PC-9 (cell line): Measurements from ENCODE around the gene CIT. TPM values are rescaled to one million over a fixed set of nuclear protein-coding genes. Genes with fewer than 3 reads are reported as not detected.
A peak's percentile ranks its signal among the peaks of the same experiment; 100 is the strongest.

Experiments
- BruUV-seq: library from RNA; stranded (reverse); fragments of 400-500 nt; replicated peaks from 2 replicates; lab custom pipeline; 2021; lab: Mats Ljungman, UMichigan
- CTCF ChIA-PET: fragments of 300-600 bp; sonication (Branson Sonifier 250); formaldehyde crosslinking; loops from one replicate; lab custom pipeline; 2022; ENCODE audit warnings: antibody characterized with exemption; lab: Charles Lee
- POLR2A ChIA-PET: fragments of 300-600 bp; sonication (Branson Sonifier 250); formaldehyde crosslinking; loops from one replicate; lab custom pipeline; 2022; ENCODE audit warnings: antibody characterized with exemption; ENCODE audit not compliant: unreplicated experiment; lab: Charles Lee
- DNase-seq, 2 experiments: peaks; one replicate each; pipeline versions ENCODE4 v3.0.0 to v3.0.0-alpha.2; 2015 to 2022; ENCODE audit warnings: mixed read lengths in 1 of 2
- H2AFZ ChIP-seq: fragments of 200-600 bp; sonication (generic); 2 replicates; pipeline ENCODE4 v1.8.1; 2017; ENCODE audit warnings: antibody characterized with exemption
- H3F3A ChIP-seq: fragments of 200-600 bp; sonication (generic); 2 replicates; pipeline ENCODE4 v1.8.1; 2017; ENCODE audit warnings: antibody characterized with exemption, mild to moderate bottlenecking, low read depth; ENCODE audit not compliant: insufficient read depth
- H3K27ac ChIP-seq: fragments of 200-600 bp; sonication (generic); 2 replicates; pipeline ENCODE4 v1.6.1; 2016; ENCODE audit warnings: mixed run types
- H3K27me3 ChIP-seq: fragments of 200-600 bp; sonication (generic); 2 replicates; pipeline ENCODE4 v1.6.1; 2016; ENCODE audit warnings: low read depth, mixed run types; ENCODE audit not compliant: insufficient read depth
- H3K36me3 ChIP-seq: fragments of 200-600 bp; sonication (generic); 2 replicates; pipeline ENCODE4 v1.6.1; 2016; ENCODE audit warnings: low read depth, mixed run types
- H3K4me1 ChIP-seq: fragments of 200-600 bp; sonication (generic); replicated peaks from 2 replicates; pipeline ENCODE4 v1.6.1; 2016; ENCODE audit warnings: mixed run types; ENCODE audit not compliant: insufficient read depth
- H3K4me2 ChIP-seq: fragments of 200-600 bp; sonication (generic); 2 replicates; pipeline ENCODE4 v1.6.1; 2017; ENCODE audit warnings: mixed run types
- H3K4me3 ChIP-seq: fragments of 200-600 bp; sonication (generic); 2 replicates; pipeline ENCODE4 v1.6.1; 2016; ENCODE audit warnings: mixed run types
- H3K79me2 ChIP-seq: fragments of 200-600 bp; sonication (generic); 2 replicates; pipeline ENCODE4 v1.6.1; 2017; ENCODE audit warnings: low read depth, mixed run types
- H3K9me2 ChIP-seq: fragments of 200-600 bp; sonication (generic); 2 replicates; pipeline ENCODE4 v1.8.1; 2017; ENCODE audit warnings: mild to moderate bottlenecking; ENCODE audit not compliant: insufficient read depth
- H3K9me3 ChIP-seq: fragments of 200-600 bp; sonication (generic); 2 replicates; pipeline ENCODE4 v1.8.1; 2016; ENCODE audit warnings: low read depth; ENCODE audit not compliant: insufficient read depth
- H4K20me1 ChIP-seq: fragments of 200-600 bp; sonication (generic); 2 replicates; pipeline ENCODE4 v1.8.1; 2017; ENCODE audit not compliant: insufficient read depth
- EZH2 ChIP-seq: fragments of 200-600 bp; sonication (generic); IDR thresholded peaks from 2 replicates; pipeline ENCODE4 v1.8.0; 2017; ENCODE audit warnings: antibody characterized with exemption, low read depth
- intact Hi-C: fragments of 100-400 bp; cut with micrococcal nuclease; formaldehyde crosslinking; loops from one replicate; pipeline ENCODE4 v1.10.0; 2022; ENCODE audit not compliant: unreplicated experiment
- total RNA-seq: library from RNA; stranded (reverse); gene quantifications from 2 replicates; pipeline ENCODE4 v1.2.3, GENCODE V29; 2021
- TF ChIP-seq, protein P1 (sequence below): fragments of 200-600 bp; sonication (generic); conservative IDR thresholded peaks from 2 replicates; pipeline ENCODE4 v1.6.1; 2017; ENCODE audit warnings: mixed run types, antibody characterized with exemption, mild to moderate bottlenecking, moderate library complexity

Gene CIT
- total RNA-seq, 1 experiment from 2014 or later, result 81.8 TPM

DNA sequence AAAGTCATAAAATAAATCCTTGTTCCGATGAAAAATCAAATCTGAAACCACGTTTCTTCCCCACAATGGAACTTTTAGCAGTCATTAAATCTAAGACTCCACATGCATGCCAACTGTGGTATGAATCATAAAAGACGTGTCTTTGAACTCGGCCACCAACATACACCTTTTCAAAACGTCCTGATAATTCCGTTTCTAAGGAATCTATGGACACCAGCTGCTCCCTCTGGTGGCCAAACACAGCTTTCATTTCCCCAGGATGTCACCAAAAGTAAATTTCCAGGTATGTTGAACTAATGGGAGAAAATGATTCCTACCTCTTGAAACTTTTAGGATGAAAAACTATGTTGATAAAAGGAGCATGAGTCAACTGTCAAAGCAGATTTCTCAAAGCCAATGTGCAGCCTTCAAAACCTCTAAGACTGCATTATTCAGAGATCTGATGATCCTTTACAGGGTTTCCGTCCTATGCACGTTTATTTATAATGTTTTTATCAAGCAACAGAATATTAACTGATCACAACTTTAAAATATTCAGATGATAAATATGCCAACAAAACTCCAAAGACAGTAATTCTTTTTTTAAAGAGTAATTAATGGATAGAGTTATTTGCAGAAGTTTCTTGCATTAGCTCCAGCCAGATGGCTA is 96.2 kb downstream of the CIT start:
- peak; percentile 14 to 39 for DNase-seq
- Histone ChIP-seq H3K27me3 (no peaks in the 10 kb centered on the region), H4K20me1 (no peaks in the 10 kb centered on the region), H3K9me3 (no peaks in the 10 kb centered on the region), H3K36me3 (no peaks in the 10 kb centered on the region), H3K9me2 (no peaks in the 10 kb centered on the region), H3K79me2 (no peaks in the 10 kb centered on the region), H3K4me3 (no peak overlapping the region), H3K4me1 (no peaks in the 10 kb centered on the region), H3K27ac (no peak overlapping the region), H3K4me2 (no peak overlapping the region), H2AFZ (no peak overlapping the region), H3F3A (0 out of 2 replicates have a peak, but pooled peaks cover 4% of the 10 kb centered on the region)
- ChIA-PET CTCF (no interaction called here), POLR2A (interaction anchor here (0.7 kb wide), 1 partner anchor 9 kb away, joined by 4 read pairs; no protein-coding TSS in a partner anchor)
- BruUV-seq, result no TSS peak
- TF ChIP-seq, protein P1, sequence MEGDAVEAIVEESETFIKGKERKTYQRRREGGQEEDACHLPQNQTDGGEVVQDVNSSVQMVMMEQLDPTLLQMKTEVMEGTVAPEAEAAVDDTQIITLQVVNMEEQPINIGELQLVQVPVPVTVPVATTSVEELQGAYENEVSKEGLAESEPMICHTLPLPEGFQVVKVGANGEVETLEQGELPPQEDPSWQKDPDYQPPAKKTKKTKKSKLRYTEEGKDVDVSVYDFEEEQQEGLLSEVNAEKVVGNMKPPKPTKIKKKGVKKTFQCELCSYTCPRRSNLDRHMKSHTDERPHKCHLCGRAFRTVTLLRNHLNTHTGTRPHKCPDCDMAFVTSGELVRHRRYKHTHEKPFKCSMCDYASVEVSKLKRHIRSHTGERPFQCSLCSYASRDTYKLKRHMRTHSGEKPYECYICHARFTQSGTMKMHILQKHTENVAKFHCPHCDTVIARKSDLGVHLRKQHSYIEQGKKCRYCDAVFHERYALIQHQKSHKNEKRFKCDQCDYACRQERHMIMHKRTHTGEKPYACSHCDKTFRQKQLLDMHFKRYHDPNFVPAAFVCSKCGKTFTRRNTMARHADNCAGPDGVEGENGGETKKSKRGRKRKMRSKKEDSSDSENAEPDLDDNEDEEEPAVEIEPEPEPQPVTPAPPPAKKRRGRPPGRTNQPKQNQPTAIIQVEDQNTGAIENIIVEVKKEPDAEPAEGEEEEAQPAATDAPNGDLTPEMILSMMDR, result peak; percentile 79
- TF ChIP-seq EZH2, result no peak
- intact Hi-C loops, result no loop called here

DNA sequence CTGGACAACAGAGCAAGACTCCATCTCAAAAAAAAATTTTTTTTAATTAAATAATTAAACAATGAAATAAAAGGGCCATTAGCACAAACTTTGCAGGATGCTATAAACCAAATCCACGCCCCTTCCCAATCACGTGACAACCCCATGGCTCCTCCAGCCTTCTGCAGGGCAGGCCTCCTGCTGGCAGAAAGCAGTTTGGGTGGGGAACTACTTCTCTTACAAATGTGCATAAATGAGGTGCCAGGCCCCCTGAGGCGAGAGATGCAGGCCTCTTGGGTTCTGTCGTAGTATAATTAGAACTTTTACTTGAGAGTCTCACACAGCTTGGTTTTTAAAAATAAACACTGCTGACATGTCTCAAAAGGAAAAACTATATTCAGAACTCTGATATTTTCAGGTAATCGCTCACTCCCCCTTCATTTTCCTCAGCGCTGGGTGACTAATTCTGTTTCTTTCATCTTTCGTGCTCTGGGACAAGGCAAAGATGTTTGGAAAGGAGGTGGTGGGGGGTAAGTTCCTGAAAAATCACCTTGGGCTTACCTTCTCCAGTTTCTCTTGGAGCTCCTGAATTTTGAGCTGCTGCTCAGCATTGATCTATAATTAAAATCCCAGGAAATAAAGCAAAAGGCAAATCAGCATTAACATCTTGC is 101.7 kb downstream of the CIT start:
- TF ChIP-seq, protein P1, result no peak
- no peak for TF ChIP-seq EZH2
- BruUV-seq, result no TSS peak
- Histone ChIP-seq H2AFZ (no peak overlapping the region), H3K79me2 (no peaks in the 10 kb centered on the region), H3K27me3 (no peaks in the 10 kb centered on the region), H3K4me1 (no peaks in the 10 kb centered on the region), H3K27ac (no peak overlapping the region), H3K4me2 (no peak overlapping the region), H3K36me3 (no peaks in the 10 kb centered on the region), H3K9me2 (no peaks in the 10 kb centered on the region), H3K4me3 (no peak overlapping the region), H4K20me1 (no peaks in the 10 kb centered on the region), H3K9me3 (no peaks in the 10 kb centered on the region), H3F3A (no peaks in the 10 kb centered on the region)
- intact Hi-C loops, result no loop called here
- no peak for DNase-seq
- ChIA-PET POLR2A (no interaction called here), CTCF (no interaction called here)

DNA sequence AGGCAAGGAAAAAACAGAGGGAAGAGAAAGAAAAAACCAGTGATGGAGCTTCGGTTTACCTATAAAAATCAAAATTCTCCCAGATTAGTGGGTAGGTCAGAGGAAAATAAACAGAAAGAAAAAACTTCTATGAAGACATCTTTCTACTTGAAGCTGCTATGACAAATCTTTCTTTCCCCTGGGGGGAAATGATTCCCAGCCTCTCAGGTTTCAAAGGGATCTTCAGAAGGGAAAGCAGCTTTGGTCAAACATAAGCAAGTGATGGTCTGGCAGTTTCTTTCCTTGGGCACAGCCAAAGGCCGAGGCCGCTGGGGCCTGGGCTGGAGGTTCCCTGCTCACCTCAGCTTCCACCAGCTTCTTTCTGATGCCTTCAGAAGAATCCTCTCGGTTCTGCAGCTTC is 104.7 kb downstream of the CIT start:
- Histone ChIP-seq H3K9me3 (no peaks in the 10 kb centered on the region), H3K4me3 (no peak overlapping the region), H3K4me1 (no peaks in the 10 kb centered on the region), H3K36me3 (no peaks in the 10 kb centered on the region), H3K9me2 (no peaks in the 10 kb centered on the region), H4K20me1 (no peaks in the 10 kb centered on the region), H2AFZ (no peak overlapping the region), H3K79me2 (no peaks in the 10 kb centered on the region), H3K4me2 (no peak overlapping the region), H3K27ac (no peak overlapping the region), H3F3A (no peaks in the 10 kb centered on the region), H3K27me3 (no peaks in the 10 kb centered on the region)
- no peak for TF ChIP-seq EZH2
- TF ChIP-seq, protein P1, result no peak
- BruUV-seq, result no TSS peak
- ChIA-PET POLR2A (interaction anchor here (0.5 kb wide), 1 partner anchor 8 kb away, joined by 4 read pairs; no protein-coding TSS in a partner anchor), CTCF (no interaction called here)
- DNase-seq, result no peak
- intact Hi-C loops, result no loop called here
